GM12873 (cell line): ENCODE data around the gene CFAP90.

Experiments
- TF ChIP-seq, protein P1 (sequence below): IDR thresholded peaks from 2 replicates; pipeline ENCODE4 v1.5.1; 2012; ENCODE audit warnings: low read depth, mild to moderate bottlenecking, moderate library complexity, low read length, control low read depth; ENCODE audit not compliant: insufficient read depth; ENCODE audit errors: missing control alignments

Gene CFAP90

DNA sequence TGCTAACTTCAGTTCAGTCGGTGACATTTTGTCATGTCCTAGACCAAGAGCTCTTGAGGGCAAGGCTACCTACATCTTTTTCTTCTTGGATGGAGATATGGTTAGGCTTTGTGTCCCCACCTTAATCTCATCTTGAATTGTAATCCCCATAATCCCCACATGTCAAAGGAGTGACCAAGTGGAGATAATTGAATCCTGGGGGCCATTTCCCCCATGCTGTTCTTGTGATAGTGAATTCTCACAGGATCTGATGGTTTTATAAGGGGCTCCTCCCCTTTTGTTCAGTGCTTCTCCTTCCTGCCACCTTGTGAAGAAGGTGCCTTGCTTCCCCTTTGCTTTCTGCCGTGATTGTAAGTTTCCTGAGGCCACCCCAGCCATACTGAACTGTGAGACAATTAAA lies 2.1 kb upstream of the CFAP90 start:
- TF ChIP-seq, protein P1, sequence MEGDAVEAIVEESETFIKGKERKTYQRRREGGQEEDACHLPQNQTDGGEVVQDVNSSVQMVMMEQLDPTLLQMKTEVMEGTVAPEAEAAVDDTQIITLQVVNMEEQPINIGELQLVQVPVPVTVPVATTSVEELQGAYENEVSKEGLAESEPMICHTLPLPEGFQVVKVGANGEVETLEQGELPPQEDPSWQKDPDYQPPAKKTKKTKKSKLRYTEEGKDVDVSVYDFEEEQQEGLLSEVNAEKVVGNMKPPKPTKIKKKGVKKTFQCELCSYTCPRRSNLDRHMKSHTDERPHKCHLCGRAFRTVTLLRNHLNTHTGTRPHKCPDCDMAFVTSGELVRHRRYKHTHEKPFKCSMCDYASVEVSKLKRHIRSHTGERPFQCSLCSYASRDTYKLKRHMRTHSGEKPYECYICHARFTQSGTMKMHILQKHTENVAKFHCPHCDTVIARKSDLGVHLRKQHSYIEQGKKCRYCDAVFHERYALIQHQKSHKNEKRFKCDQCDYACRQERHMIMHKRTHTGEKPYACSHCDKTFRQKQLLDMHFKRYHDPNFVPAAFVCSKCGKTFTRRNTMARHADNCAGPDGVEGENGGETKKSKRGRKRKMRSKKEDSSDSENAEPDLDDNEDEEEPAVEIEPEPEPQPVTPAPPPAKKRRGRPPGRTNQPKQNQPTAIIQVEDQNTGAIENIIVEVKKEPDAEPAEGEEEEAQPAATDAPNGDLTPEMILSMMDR: no peak

DNA sequence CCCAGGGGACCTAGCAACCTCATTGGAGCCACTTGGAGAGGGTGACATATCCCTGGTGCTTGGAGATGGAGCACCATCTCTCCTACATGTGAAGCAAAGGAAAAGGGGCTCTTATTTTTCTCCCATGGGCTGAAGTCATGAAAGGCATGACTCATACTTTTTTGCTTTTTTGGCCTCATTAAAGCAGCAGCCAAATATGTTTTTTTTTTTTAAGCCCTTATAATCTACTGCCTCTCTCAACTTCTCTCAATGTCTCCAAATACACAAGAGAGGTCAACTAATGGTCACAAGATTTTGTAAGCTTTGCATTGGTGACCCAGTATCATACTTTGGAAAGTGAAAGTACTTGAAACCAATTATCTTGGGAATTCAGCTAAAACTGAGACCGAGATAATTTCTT lies 1.6 kb upstream of the CFAP90 start:
- TF ChIP-seq, protein P1: no peak

DNA sequence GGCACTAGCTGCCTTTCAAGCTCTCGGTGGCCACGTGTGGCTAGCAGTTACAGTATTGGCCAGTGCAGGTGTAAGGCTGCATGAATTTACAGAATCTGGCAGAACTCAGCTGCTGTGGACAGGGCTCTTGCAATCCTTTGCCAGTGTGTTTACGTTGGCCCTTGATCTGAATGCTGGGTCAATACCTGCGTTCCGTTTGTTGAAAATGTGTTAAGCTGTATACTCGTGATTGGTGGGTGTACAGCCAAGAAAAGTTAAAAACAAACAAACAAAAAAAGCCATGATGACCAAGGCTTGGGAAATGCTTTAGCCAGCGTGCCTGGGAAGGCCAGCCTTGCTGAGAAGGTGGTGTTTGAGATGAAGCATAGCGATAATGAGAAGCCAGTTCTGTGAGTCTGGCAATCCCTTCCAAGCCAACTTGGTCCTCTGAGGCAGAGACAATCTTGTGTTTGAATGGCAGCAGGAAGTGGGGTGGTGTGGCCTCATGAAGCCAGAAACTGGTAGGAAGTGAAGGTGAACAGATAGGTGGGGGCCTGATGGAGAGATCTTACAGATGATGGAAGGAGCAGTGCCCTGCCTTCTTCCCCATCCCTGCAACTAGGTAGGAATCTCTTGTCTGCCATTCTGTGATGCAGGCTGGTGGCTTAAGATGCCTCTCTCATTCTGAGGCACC lies 820 bp upstream of the CFAP90 start:
- TF ChIP-seq, protein P1: no peak

DNA sequence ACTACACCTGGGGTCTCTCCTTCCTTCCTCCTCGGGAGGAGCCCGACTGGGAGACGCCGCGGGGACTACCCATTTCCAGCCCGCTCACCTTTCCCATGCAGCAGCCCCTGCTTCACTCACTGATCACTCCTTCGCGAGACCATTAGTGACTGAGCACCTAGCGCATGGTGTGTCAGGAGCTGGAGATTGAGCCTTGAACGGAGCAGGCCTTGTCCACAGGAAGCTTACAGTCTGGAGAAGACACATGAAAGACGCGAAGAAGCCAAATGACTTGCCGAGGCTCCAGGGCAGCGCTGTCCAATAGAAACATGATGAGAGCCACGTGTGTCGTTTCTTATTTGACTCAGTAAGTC lies 283 bp upstream of the CFAP90 start:
- TF ChIP-seq, protein P1: no peak

DNA sequence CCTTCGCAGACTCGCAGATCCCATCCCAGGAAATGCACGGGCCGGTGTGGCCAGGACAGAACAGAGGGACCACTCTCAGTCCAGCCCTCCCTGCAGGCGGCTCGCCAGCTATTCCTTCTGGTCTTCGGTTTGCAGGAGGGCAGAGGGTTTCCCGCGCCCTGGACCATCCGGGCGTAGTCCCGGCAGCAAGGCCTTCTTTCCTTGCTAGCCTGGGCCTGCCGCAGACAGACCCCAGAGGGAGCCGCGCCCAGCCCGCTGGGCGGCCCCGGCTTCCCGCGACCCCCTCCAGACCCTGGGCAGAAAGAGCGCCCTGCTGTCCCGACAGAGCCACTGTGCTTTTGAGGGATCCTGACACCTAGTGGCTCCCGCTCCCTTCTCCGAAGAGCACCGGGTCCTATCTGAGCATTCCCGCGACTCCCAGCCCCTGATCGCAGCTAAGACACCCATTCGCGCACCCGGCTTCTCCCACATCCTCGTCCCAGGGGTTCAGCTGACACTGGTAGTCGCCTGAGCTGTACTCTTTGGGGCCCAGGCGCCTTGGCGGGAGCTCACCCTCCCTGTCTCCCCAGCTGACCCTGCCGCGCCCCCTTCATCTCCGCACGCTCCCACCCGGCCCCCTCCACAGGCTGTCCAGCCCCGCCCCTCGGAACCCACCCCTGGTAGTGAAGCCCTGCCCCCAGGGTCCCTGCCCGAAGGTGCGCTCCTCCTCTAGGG lies 1.1 kb downstream of the CFAP90 start:
- TF ChIP-seq, protein P1: no peak

DNA sequence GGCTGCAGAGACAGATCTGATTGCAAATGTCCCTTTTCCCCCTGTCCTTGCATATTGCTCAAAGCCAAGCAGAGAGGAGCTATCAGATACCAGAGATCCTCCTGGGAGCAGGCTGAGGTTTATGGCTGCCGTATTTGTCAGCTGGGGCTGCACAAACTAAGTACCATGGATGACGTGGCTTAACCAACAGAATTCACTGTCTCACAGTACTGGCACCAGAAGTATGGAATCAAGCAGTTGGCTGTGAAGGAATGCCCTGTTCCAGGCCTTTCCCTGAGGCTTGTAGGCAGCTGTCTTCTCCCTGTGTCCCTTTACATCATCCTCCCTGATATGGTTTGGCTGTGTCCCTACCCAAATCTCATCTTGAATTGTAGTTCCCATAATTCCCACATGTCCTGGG lies 2.6 kb downstream of the CFAP90 start:
- TF ChIP-seq, protein P1: no peak

DNA sequence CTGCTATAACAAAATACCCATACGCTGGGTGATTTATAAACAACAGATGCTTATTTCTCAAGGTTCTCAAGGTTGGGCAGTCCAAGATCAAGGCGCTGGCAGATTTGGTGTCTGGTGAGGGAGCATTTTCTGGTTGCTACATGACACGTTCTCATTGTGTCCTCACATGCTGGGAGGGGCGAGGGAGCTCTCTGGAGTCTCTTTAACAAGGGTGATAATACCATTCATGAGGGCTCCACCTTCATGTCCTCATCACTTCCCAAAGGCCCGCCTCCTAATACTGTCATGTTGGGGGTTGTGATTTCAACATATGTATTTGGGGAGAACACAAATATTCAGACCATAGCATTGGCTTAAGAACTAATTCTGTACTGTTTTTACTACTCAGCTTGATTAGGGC lies 4.6 kb downstream of the CFAP90 start:
- TF ChIP-seq, protein P1: no peak
